Activated gamma-delta T cell (primary cell): ENCODE data around the gene ZNF276.
"Not testable (repeated sequence)": the region's sequence is repeated elsewhere in the genome, so short reads cannot be mapped to it uniquely, and the experiment has no call there.

Experiments used
- DNase-seq: peaks from one replicate; lab custom pipeline; 2025; lab: John Stamatoyannopoulos, UW

Gene ZNF276

DNA sequence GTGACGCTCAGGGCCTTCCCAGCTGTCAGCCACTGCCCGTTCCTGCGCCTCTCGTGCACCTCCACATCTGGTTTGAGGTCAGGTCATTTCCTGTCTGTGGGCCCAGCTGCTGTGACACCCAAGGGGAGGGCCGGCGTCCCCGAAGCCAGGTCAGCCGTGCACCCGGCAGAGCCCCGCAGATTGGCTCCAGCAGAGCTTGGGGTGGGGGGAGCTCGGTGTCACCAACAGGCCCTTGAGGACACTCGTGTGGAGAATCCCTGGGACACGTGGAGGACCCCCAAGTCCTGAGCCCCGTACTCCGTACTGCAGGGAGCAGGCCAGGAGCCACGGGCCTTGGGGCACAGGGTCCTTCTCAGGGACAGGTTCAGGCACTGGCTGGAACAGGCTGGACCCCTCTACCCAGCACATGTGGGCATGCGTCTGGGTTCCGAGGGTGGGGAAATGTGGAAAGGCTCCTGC lies 24.6 kb upstream of the ZNF276 start:
- DNase-seq = peak; percentile 39

DNA sequence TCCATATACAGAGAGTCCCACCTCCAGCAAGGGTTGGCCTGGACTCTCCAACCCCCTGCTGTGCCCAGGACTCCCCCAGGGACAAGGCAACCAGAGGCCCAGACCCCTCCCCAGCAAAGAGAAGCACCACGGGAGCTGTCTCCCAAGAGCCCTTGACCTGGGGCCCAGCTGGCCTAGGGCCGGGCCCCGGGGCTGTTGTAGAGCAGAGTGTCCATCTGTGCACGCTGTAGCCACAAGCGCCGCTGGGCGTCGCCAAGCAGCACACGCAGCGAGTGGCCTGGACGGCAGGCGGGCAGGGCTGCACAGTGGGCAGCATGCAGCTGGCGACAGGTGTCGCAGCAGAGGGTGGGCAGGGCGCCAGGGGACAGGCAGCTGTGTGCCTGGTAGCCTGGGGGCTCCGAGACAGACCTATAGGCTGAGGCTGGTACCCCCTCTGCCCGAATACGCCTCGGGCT lies 24.1 kb upstream of the ZNF276 start:
- DNase-seq = no peak

GRCh38 chr16:89697616-89698331 lies 23.6 kb upstream of the ZNF276 start:
- no peak for DNase-seq

GRCh38 chr16:89698717-89699116 lies 22.6 kb upstream of the ZNF276 start:
- not testable (repeated sequence) for DNase-seq

DNA sequence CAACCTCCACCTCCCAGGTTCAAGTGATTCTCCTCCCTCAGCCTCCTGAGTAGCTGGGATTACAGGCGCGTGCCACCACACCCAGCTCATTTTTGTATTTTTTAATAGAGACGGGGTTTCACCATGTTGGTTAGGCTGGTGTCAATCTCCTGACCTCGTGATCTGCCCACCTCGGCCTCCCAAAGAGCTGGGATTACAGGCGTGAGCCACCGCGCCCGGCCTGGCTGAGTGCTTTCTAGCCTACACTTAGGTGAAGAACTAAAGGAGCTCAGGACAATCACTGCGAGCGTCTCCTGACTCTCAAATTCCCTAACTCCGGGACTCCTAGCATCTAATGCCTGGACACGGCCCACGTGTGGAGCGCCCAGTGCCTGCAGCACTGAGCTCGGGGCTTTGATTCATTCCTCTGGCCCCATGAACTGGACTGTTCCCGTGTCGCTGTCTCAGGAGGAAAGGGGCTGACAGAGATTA lies 21.7 kb upstream of the ZNF276 start:
- DNase-seq = not testable (repeated sequence)

DNA sequence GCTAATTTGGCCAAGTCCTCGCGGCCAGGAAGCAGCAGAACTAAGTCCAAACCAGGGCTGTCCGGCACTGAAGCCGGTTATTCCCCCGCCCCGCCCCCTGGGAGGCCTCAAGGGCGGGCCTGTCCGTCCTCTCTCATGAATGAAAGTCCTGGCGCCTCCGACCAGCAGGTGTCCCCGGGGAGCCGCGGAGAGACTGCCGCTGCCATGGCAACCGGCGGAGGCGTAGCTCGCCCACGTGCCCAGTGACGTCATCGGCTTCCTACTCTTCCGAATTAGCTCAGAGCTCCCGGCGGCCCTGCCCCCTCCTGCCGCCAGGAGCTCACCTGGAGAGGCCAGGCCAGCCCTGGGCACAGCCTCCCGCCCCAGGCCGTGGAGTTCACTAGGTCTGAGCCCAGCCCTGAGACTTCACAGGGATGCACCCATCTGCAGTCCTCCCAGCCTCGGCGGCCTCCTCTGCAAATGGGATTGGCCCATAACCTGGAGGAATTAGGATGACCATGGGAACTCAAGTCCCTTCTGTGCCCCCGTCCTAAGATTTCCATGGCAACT lies 21.2 kb upstream of the ZNF276 start:
- peak; percentile 87 for DNase-seq

- DNase-seq = peak; percentile 49
Measured at GRCh38 chr16:89700649-89701424, 20.5 kb upstream of the ZNF276 start.

GRCh38 chr16:89701425-89702406 lies 19.6 kb upstream of the ZNF276 start, which contains the start of gene SPATA2L:
SPATA2L (minus strand) TSS chr16:89701705; CDS start chr16:89701232, 473 bp downstream.
- DNase-seq = peak; percentile 94

DNA sequence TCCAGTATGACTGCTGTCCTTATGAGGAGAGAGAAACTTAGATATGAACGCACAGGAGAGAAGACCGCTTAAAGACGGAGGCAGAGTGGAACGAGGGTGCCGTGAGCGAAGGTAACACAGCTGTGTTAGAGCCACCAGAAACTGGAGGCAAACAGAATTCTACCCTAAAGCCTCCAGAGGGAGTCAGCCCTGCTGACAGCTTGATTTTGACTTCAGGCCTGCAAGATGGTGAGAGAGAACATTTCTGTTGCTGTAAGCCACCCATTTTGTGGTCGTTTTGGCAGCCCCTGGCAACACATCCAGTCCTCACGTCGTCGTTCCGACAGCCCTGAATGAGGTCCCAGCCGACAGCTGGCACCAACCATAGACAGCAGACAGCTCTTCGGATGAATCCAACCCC lies 17.1 kb upstream of the ZNF276 start:
- no peak for DNase-seq

GRCh38 chr16:89705006-89705405 lies 16.3 kb upstream of the ZNF276 start:
- no peak for DNase-seq

GRCh38 chr16:89706518-89707260 lies 14.6 kb upstream of the ZNF276 start:
- DNase-seq = no peak

GRCh38 chr16:89707695-89708094 lies 13.6 kb upstream of the ZNF276 start:
- no peak for DNase-seq

GRCh38 chr16:89708481-89708931 lies 12.8 kb upstream of the ZNF276 start:
- DNase-seq = no peak

- DNase-seq = no peak
Measured at GRCh38 chr16:89709166-89709565, 12.2 kb upstream of the ZNF276 start.

GRCh38 chr16:89709716-89710432 lies 11.5 kb upstream of the ZNF276 start:
- no peak for DNase-seq

GRCh38 chr16:89710709-89711564 lies 10.4 kb upstream of the ZNF276 start:
- no peak for DNase-seq

DNA sequence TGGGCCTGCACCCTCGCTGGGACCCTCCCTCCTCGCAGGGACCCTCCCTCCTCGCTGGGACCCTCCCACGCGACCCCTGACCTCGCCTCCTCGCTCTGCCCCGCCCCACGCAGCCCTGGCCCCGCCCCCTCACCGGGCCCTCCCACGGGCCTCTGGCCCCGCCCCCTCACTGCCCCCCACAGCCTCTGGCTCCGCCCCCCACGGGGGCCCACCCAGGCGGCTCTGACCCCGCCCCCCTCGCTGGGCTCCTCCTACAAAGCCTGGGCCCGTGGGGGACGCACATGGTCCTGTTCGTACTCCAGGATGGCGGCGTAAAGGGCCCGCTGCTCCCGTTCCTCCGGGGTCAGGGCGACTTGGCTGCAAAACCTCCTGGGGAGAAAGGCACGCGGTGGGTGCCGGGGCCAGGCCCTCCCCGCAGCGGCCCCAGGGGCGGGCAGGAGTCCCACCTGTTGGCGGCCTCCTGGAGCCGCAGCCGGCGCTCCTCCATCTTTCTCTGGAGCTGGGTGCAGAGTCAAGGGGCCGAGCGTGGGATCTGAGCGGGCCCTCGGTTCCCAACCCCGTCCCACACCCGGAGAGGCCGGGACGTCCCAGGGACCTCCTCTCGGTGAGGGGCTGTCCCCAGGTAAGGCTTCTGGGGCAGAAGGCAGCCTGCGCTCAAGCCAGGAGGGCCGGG lies 9.6 kb upstream of the ZNF276 start:
- peak; percentile 59 for DNase-seq

- no peak for DNase-seq
Measured at GRCh38 chr16:89712274-89712781, 9.0 kb upstream of the ZNF276 start.
